Subcutaneous adipose tissue (tissue), 4 donors: ENCODE results near the gene ACSL1. TPM values are rescaled to one million over a fixed set of nuclear protein-coding genes. Genes with fewer than 3 reads are reported as not detected.

Experiments used
- total RNA-seq, 4 donors: library from RNA; depleted of rRNA; stranded (reverse); fragments of >200 nt; gene quantifications; one replicate each; pipeline ENCODE4 v1.1.0, GENCODE V29; 2016
- TF ChIP-seq, protein P1 (sequence below): fragments of 450-650 bp; IDR thresholded peaks from one replicate; pipeline ENCODE4 v1.5.1; 2016; ENCODE audit warnings: low read depth, mild to moderate bottlenecking, control low read depth, antibody characterized with exemption, moderate library complexity

ACSL1 gene
- total RNA-seq, 4 donors from 2014 or later: 656 to 1,818 (median 1,286) TPM

DNA sequence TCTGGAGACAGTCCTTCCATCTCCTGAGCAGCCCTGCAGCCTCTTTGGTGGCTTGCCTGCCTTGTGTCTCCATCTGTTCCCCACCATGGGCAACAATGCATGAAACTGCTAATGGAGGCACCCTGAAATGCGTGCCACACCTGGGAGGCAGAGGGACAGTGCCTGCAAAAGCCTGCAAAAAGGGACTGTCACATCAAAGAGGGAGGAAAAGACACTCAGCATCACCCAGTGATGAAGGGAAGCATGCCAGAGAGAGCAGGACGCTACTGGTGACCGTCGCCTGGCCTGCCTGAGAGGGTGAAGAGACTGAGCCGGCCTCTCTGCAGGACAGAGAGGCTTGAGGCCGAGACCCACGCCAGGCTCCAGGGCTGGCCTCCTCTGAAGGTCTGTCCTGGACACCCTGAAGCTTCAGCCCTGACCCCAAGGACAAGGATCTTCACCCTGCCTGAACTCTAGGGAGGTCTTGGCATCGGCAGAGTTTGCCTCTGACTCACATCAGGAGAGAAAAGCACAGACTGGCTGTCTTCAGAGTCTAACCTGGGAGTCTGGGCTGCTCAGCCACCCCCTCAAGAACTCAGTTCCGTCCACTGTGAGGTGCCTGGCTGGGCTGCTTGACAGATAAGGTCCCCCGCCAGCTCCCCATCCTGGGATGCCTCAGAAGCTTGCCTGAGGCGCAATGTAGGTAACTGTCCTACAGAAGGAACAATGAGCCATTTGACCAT lies 8.1 kb downstream of the ACSL1 start:
- TF ChIP-seq, protein P1, sequence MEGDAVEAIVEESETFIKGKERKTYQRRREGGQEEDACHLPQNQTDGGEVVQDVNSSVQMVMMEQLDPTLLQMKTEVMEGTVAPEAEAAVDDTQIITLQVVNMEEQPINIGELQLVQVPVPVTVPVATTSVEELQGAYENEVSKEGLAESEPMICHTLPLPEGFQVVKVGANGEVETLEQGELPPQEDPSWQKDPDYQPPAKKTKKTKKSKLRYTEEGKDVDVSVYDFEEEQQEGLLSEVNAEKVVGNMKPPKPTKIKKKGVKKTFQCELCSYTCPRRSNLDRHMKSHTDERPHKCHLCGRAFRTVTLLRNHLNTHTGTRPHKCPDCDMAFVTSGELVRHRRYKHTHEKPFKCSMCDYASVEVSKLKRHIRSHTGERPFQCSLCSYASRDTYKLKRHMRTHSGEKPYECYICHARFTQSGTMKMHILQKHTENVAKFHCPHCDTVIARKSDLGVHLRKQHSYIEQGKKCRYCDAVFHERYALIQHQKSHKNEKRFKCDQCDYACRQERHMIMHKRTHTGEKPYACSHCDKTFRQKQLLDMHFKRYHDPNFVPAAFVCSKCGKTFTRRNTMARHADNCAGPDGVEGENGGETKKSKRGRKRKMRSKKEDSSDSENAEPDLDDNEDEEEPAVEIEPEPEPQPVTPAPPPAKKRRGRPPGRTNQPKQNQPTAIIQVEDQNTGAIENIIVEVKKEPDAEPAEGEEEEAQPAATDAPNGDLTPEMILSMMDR: no peak

DNA sequence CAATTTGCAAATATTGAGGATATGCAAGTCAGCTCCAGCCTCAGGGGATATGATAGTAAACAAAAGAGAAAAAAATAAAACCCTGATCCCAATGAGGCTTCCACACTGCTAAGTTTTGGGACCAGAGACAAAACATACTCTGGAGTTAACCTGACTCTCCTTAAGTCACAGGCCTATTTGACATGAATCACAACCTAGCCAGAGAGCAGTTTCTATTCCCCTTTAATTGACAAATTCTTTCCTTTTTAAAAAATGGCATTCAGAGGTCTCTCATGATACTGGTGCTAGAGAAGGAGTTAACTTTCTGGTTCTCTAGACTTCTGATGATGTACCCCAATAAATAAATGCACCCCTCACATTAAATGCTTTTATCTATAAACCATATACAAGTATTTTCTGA lies 8.8 kb downstream of the ACSL1 start:
- TF ChIP-seq, protein P1: no peak

DNA sequence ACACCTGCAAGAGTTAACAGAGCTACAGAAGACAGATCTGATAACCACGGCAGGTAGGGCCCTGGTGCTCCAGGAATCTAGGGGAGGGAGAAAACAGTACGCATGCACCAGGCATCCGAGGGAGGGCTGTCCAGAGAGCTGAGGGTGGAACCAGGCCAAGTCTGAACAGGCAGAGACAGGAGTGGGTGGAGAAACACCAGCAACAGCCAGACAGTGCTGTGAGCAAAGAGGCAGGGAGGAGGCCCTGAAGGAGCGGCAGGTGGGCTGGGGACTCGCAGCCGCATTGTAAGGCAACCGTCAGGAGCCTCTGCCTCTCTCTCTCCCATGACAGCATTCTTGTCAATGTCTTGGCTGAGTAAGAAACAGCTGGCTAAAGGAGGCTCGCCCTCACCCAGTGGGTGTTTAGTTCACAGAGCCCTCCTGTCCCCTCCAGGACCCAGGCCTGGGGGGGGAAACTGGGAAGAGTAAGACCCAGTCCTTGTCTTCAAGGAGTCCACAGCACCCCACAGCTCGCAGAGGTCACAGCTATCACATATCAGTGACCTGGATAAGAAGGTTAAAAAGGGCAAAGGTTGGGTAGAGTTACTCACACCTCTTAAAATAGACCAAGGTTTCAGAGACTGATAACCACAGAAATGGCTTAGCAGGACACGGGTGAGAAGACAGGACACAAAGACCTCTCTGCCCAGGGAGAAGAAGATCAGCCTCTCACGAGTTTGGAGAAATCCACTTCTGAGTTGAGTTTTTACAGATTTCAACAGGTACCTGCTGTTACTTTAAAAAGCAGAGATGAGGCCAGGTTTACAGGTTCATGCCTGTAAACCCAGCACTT lies 10.5 kb downstream of the ACSL1 start:
- TF ChIP-seq, protein P1: no peak

DNA sequence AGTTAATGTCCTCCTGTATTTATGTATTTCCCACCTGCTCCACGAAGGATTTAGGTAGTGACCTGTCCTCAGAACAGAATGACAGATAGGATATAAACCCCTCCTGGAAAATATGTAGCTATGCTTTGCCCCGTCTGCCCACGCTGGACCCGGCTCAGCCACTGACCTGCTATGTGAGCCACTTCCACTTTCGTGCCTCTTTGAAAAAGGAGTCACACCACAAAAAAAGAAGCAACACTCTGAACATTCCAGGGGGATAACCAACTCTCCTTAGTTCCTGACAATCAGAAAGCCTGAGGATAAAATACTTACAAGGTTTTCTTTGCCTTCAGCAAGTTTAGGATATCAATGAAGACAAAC lies 11.1 kb downstream of the ACSL1 start:
- TF ChIP-seq, protein P1: no peak

DNA sequence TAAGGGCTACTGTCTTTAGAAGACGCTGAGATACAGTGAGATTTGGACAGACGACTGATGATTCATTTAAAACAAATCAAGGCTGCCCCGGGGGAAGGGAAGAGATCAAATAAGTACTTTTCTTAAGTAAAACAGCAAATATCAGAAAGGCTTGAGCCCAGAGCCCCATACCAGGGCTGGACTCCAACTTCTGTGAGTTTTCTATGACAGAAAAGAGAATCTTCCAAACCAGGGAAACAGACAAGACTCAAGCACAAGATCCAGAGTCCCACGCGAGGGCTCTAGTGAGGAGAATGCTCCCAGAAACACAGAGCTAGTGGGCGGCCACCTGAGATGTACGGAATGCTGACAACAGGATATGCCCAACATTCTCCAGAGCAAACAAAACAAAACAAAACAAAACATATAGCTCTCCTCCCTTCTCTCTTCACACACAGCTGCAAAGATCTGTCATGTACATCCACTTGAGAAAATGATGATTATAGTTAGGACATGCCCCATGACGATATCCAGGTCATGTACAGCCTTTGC lies 13.1 kb downstream of the ACSL1 start:
- TF ChIP-seq, protein P1: no peak

DNA sequence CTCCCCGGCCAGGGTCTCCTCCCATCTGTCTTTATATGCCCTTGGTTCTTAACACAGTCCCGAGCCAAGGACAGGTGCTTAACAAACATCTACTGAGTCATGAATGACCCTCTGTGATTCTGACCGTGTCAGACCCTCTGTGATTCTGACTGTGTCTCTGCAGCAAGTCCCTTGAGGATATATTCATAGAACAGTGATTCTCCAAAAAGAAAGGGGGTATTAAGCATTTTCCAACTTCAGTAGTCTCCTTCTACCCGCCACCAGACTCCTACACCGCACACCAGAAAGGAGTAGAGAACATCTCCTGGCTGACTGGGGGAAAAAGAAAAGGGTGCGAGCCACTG lies 13.6 kb downstream of the ACSL1 start:
- TF ChIP-seq, protein P1: no peak

DNA sequence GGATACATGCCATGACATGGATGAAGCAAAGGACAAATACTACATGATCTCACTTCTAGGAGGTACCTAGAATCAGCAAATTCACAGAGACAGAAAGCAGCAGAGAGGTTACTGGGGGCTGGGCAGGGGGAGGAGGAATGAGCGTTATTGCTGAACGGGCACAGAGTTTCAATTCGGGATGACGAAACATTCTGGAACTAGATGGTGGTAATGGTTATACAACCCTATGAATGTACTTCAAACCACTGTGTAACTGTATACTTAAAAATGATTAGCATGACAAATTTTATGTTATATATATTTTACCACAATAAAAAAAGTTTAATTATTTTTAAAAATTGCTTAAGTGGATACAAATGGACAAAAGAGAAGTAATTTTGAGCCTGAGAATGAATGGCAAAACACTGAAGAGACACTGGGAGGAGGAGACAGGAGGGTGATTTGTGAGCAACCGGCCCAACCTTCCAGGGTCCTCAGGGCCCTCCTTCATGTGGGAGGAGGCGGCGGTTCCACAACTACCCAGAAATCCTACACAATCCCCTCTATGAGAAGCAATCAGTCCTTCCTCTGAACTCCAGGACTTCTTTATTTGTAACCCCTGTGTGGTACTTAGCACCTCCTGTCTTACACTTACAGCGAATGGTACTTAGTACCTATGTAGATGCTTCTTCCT lies 14.1 kb downstream of the ACSL1 start:
- TF ChIP-seq, protein P1: no peak
